ENCODE data around the gene TRPC4.
"Not testable (repeated sequence)": the region's sequence is repeated elsewhere in the genome, so short reads cannot be mapped to it uniquely, and the experiment has no call there.

TRPC4 gene

DNA sequence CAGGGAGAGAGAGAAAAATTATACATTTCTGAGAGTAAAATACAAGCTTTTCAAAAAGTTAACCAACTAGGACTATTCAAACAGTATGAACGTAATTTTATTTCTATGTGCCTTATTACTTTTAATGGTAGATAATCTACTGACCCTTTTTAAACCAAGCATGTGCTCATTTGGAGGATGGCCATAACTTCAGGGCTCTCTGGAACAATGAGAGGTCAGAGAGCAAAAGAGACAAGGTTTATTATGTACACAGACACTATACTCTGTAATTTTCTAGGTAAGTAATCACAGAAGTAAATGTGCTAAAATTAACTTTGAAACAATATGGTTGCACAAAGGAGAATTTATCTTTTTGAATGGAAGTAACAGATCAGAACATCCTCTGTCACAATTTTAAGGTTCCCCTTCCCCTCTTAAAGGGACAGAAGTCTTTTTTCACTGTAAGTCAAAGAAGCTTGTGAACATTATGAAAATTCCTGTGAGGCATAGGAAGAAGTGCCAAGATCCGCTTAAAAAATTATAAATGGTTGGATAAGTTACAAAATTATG is 272.0 kb downstream of the TRPC4 start:
- no peak for ATAC-seq

DNA sequence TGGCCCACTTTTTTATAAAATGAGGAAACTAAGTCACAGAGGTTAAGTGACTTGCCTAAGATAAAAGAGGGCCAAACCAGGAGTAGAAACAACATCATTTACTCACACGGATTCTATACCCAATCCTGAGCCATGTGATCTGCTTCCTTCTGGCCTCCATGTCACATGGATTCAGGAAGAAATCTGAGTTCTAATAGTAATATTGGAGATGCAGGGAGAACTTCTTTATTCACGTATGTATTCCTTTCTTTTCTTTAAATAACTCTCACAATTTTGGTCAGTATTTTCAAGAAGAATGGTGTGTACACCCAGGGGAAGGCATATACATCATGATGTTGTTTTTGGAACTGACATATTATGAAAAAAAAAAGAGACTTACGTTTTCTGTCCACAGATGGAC is 272.8 kb downstream of the TRPC4 start:
- ATAC-seq: no peak

GRCh38 chr13:37595162-37595561 is 274.4 kb downstream of the TRPC4 start:
- ATAC-seq: no peak

DNA sequence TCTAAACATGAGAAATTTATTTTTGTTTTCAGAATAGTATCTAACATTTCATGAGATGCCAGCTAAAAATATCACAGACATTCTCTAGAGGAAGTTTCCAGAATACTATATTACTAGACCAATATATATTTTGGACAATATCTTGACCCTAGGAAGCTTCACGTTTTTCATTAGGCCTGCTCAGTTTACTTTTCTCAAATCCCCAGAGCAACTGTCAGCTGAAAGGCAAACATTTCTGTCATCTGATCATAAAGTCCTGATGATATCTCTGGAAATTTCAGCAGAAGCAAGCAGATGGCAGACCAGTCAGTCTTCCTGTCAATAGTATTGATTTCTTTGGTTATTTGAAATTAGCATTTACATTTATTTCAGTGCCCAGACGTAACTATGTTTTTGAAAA is 275.0 kb downstream of the TRPC4 start:
- ATAC-seq: no peak

DNA sequence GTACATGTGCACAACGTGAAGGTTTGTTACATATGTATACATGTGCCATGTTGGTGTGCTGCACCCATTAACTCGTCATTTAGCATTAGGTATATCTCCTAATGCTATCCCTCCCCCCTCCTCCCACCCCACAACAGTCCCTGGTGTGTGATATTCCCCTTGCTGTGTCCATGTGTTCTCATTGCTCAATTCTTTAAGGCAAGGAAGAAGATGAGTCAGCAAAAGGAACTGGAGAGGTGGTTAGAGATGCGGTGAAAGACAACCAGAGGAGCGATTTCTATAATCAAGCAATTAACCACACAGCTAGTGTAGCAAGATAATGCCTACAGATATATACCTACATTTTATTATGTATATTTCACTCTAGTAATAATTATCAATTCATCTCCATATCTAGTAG is 280.2 kb downstream of the TRPC4 start:
- ATAC-seq: not testable (repeated sequence)

DNA sequence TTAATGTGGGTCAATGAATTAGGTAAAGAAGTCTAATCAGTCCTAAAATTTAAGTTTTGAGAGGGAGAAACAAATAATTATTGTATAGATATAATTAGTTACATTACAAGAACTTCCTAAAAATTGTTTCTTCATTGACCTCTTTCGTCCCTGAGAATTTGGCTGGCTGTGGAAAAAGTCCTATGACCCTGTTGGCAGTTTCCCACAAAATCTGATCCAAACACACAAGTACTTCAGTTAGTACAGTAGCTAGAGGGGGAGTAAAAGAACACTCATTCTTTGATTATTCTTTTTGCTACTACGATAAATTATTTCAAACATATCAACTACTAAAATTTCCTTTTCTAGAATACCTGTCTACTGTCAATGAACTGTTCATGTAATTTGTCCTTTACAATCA is 282.3 kb downstream of the TRPC4 start:
- no peak for ATAC-seq
